DND-41 (cell line): Measurements from ENCODE around the gene SON.
A peak's percentile ranks its signal among the peaks of the same experiment; 100 is the strongest.

Experiments
- ATAC-seq: fragments of 200-7000 bp; cut with Tn5 transposase; 3 replicates; pipeline ENCODE4 v1.9.1; 2021; ENCODE audit warnings: low read depth; ENCODE audit not compliant: insufficient read depth
- DNase-seq: peaks from one replicate; pipeline ENCODE4 v3.0.0-alpha.2; 2020
- H2AFZ ChIP-seq: 2 replicates; pipeline ENCODE4 v1.6.0; 2012; ENCODE audit warnings: low read depth, low read length
- H3K27ac ChIP-seq: 2 replicates; pipeline ENCODE4 v1.5.1; 2012; ENCODE audit warnings: low read length, inconsistent platforms
- H3K27me3 ChIP-seq: fragments of 200-600 bp; sonication (generic); 2 replicates; pipeline ENCODE4 v1.6.0; 2012; ENCODE audit warnings: low read length, mild to moderate bottlenecking, inconsistent platforms; ENCODE audit not compliant: insufficient read depth, poor library complexity
- H3K36me3 ChIP-seq: 2 replicates; pipeline ENCODE4 v1.5.1; 2012; ENCODE audit warnings: low read length, inconsistent platforms; ENCODE audit not compliant: insufficient read depth
- H3K4me1 ChIP-seq: 2 replicates; pipeline ENCODE4 v1.5.1; 2012; ENCODE audit warnings: mild to moderate bottlenecking, low read length; ENCODE audit not compliant: insufficient read depth
- H3K4me2 ChIP-seq: 2 replicates; pipeline ENCODE4 v1.6.0; 2012; ENCODE audit warnings: mild to moderate bottlenecking, moderate library complexity, low read length, inconsistent platforms; ENCODE audit not compliant: insufficient read depth
- H3K4me3 ChIP-seq, 2 experiments: fragments of 200-600 bp in 1 of 2; shearing (Covaris generic) in 1 of 2; 2 replicates each; pipeline ENCODE4 v1.5.1; 2012 to 2016; ENCODE audit warnings: inconsistent platforms in 2 of 2, low read length in 2 of 2, mild to moderate bottlenecking in 2 of 2, low read depth in 1 of 2, moderate library complexity in 1 of 2
- H3K79me2 ChIP-seq: 2 replicates; pipeline ENCODE4 v1.6.0; 2012; ENCODE audit warnings: low read length, inconsistent platforms; ENCODE audit not compliant: insufficient read depth
- H3K9ac ChIP-seq: 2 replicates; pipeline ENCODE4 v1.6.0; 2012; ENCODE audit warnings: low read depth, mild to moderate bottlenecking, inconsistent platforms, low read length, moderate library complexity
- H3K9me3 ChIP-seq: 2 replicates; pipeline ENCODE4 v1.5.1; 2012; ENCODE audit warnings: low read length, moderate library complexity, mild to moderate bottlenecking, inconsistent platforms; ENCODE audit not compliant: insufficient read depth, severe bottlenecking
- H4K20me1 ChIP-seq: 2 replicates; pipeline ENCODE4 v1.6.0; 2012; ENCODE audit warnings: low read length; ENCODE audit not compliant: insufficient read depth
- CTCF ChIP-seq: IDR thresholded peaks from 2 replicates; pipeline ENCODE4 v1.5.1; 2012; ENCODE audit warnings: borderline replicate concordance, low read length, moderate library complexity, mild to moderate bottlenecking; ENCODE audit not compliant: poor library complexity, severe bottlenecking; ENCODE audit errors: extremely low read depth
- EZH2 ChIP-seq: IDR thresholded peaks from 3 replicates; pipeline ENCODE4 v1.6.1; 2012; ENCODE audit warnings: borderline replicate concordance, low read depth, mild to moderate bottlenecking, moderate library complexity, low read length, inconsistent platforms; ENCODE audit not compliant: severe bottlenecking

SON gene

GRCh38 chr21:33550772-33551660 lies 8.2 kb downstream of the SON start:
- H3K4me3 ChIP-seq, result no peak overlapping the region
- peaks cover 97% of the 10 kb centered on the region for H3K36me3 ChIP-seq
- TF ChIP-seq EZH2 (no peak), CTCF (no peak)
- H2AFZ ChIP-seq, result no peak overlapping the region
- H3K27me3 ChIP-seq, result no peaks in the 10 kb centered on the region
- peaks cover 99% of the 10 kb centered on the region for H3K79me2 ChIP-seq
- ATAC-seq, result no peak; the same call in 2 of the 3 replicates
- peaks cover 49% of the 10 kb centered on the region for H3K4me1 ChIP-seq
- no peak overlapping the region for H3K9ac ChIP-seq
- peak overlapping the region; percentile 28; the same call in 1 of the 2 replicates for H3K4me2 ChIP-seq
- DNase-seq, result no peak
- H3K9me3 ChIP-seq, result no peaks in the 10 kb centered on the region
- H3K27ac ChIP-seq, result no peak overlapping the region
- peaks cover 75% of the 10 kb centered on the region for H4K20me1 ChIP-seq

GRCh38 chr21:33551664-33552063 lies 8.8 kb downstream of the SON start:
- Histone ChIP-seq H4K20me1 (peaks cover 77% of the 10 kb centered on the region), H3K9ac (no peak overlapping the region), H3K36me3 (peaks cover 96% of the 10 kb centered on the region), H3K27ac (no peak overlapping the region), H3K4me1 (peaks cover 46% of the 10 kb centered on the region), H3K27me3 (no peaks in the 10 kb centered on the region), H3K9me3 (no peaks in the 10 kb centered on the region), H2AFZ (no peak overlapping the region), H3K79me2 (peaks cover 98% of the 10 kb centered on the region), H3K4me2 (peak overlapping the region; percentile 28; the same call in 1 of the 2 replicates), H3K4me3 (no peak overlapping the region)
- ATAC-seq, result no peak
- no peak for DNase-seq
- TF ChIP-seq CTCF, result no peak
- no peak for TF ChIP-seq EZH2

GRCh38 chr21:33552093-33552998 lies 9.5 kb downstream of the SON start:
- Histone ChIP-seq H3K27ac (no peak overlapping the region), H4K20me1 (peaks cover 79% of the 10 kb centered on the region), H3K4me3 (no peak overlapping the region), H2AFZ (no peak overlapping the region), H3K9me3 (no peaks in the 10 kb centered on the region), H3K27me3 (no peaks in the 10 kb centered on the region), H3K4me2 (peak overlapping the region; percentile 28; the same call in 1 of the 2 replicates), H3K4me1 (peaks cover 46% of the 10 kb centered on the region), H3K36me3 (peaks cover 96% of the 10 kb centered on the region), H3K79me2 (peaks cover 98% of the 10 kb centered on the region), H3K9ac (no peak overlapping the region)
- TF ChIP-seq EZH2, result no peak
- TF ChIP-seq CTCF, result no peak
- ATAC-seq (peak; percentile 29; the same call in 1 of the 3 replicates), DNase-seq (no peak)
